Measurements from ENCODE around the gene PLEKHG4B. TPM values are rescaled to one million over a fixed set of nuclear protein-coding genes. Genes with fewer than 3 reads are reported as not detected.

The PLEKHG4B gene
- total and polyA plus RNA-seq, 3 experiments from 2014 or later, result not detected

GRCh38 chr5:188488-189481 lies 96.8 kb downstream of the PLEKHG4B start:
- H3K4me1 ChIP-seq (ENCODE audit: insufficient read depth, low read length), result peaks cover 5% of the 10 kb centered on the region
- Mint-ChIP-seq H3K27ac (peak overlapping the region in 5 of 8 donors; percentile 6 to 83 (median 21)), H3K4me3 (peak overlapping the region in 5 of 7 donors; percentile 42 to 72 (median 57)), H3K9me3 (no peaks in the 10 kb centered on the region), H3K36me3 (no peaks in the 10 kb centered on the region), H3K4me1 (peaks cover 6 to 11% (median 6%) of the 10 kb centered on the region in 3 donors), H3K27me3 (peaks cover 5 to 12% of the 10 kb centered on the region in 2 donors)
- no peak overlapping the region for H3K4me3 ChIP-seq (ENCODE audit: low read length)
- no peaks in the 10 kb centered on the region for H3K9me3 ChIP-seq (ENCODE audit: low read length)
- POLR2A ChIA-PET, result interaction anchor here (0.9 kb wide), 2 partner anchors 29 to 30 kb away, joined by 4 to 5 read pairs; partner anchors contain the start of genes CCDC127 and SDHA
- DNase-seq, result peak; percentile 79 to 90 (median 81)
- peaks cover 5% of the 10 kb centered on the region for H3K27me3 ChIP-seq (ENCODE audit: insufficient read depth, low read length, poor library complexity, severe bottlenecking)
- CTCF ChIA-PET, result interaction anchor here (0.8 to 1.8 kb wide), 14 partner anchors 8 to 242 kb away, joined by 3 to 10 read pairs (median 4); partner anchors contain the start of genes CCDC127, PDCD6 and SDHA
- no peaks in the 10 kb centered on the region for H3K36me3 ChIP-seq (ENCODE audit: insufficient read depth, low read length)
- H3K27ac ChIP-seq (ENCODE audit: low read depth, low read length), result no peak overlapping the region

GRCh38 chr5:189486-189885 lies 97.5 kb downstream of the PLEKHG4B start:
- H3K27ac Mint-ChIP-seq, result no peak overlapping the region

DNA sequence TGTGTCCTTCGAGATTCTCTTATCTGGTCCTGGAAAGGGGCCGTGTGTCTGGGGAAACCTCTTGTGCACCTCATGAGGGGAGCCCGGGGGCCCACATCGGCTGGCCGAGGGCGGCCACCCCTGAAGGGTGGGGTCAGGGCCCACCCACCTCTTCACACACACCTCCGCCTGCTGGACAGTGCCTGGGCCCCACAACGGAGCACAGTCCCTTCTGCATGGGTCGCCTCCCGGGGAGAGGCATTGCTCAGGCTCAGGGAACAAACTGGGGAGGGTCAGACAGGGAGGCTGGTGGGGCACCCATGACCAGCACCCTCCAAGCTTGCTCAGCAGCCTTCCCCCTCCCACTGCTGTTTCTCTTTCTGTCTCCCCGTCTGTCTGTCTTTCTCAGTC lies 98.0 kb downstream of the PLEKHG4B start:
- Mint-ChIP-seq H3K9me3 (no peaks in the 10 kb centered on the region), H3K36me3 (no peaks in the 10 kb centered on the region), H3K4me3 (no peak overlapping the region), H3K4me1 (peaks cover 6 to 11% (median 6%) of the 10 kb centered on the region in 3 donors), H3K27me3 (peaks cover 5 to 12% of the 10 kb centered on the region in 2 donors), H3K27ac (peak overlapping the region in 1 of 8 donors; percentile 42)
- H3K27ac ChIP-seq (ENCODE audit: low read depth, low read length), result no peak overlapping the region
- CTCF ChIA-PET, result no interaction called here
- no peaks in the 10 kb centered on the region for H3K36me3 ChIP-seq (ENCODE audit: insufficient read depth, low read length)
- no peak overlapping the region for H3K4me3 ChIP-seq (ENCODE audit: low read length)
- H3K9me3 ChIP-seq (ENCODE audit: low read length), result no peaks in the 10 kb centered on the region
- H3K27me3 ChIP-seq (ENCODE audit: insufficient read depth, low read length, poor library complexity, severe bottlenecking), result peaks cover 5% of the 10 kb centered on the region
- POLR2A ChIA-PET, result no interaction called here
- peak in 1 of 5 donors; percentile 43 for DNase-seq
- peaks cover 5% of the 10 kb centered on the region for H3K4me1 ChIP-seq (ENCODE audit: insufficient read depth, low read length)

More at GRCh38 chr5:189486-189885, 97.5 kb downstream of the PLEKHG4B start:
- H3K9me3 Mint-ChIP-seq, result no peaks in the 10 kb centered on the region
- H3K36me3 Mint-ChIP-seq, result no peaks in the 10 kb centered on the region
- peak in 1 of 5 donors; percentile 30 for DNase-seq
- ChIA-PET POLR2A (no interaction called here), CTCF (interaction anchor here (1.6 kb wide), 1 partner anchor 56 kb away, joined by 3 read pairs; no protein-coding TSS in a partner anchor)
- Histone ChIP-seq H3K9me3 (ENCODE audit: low read length) (no peaks in the 10 kb centered on the region), H3K27me3 (ENCODE audit: insufficient read depth, low read length, poor library complexity, severe bottlenecking) (peaks cover 5% of the 10 kb centered on the region), H3K4me3 (ENCODE audit: low read length) (no peak overlapping the region), H3K36me3 (ENCODE audit: insufficient read depth, low read length) (no peaks in the 10 kb centered on the region), H3K4me1 (ENCODE audit: insufficient read depth, low read length) (peaks cover 5% of the 10 kb centered on the region), H3K27ac (ENCODE audit: low read depth, low read length) (no peak overlapping the region)
- H3K4me1 Mint-ChIP-seq, result peaks cover 6 to 11% (median 6%) of the 10 kb centered on the region in 3 donors
- no peak overlapping the region for H3K4me3 Mint-ChIP-seq
- H3K27me3 Mint-ChIP-seq, result peaks cover 5 to 12% of the 10 kb centered on the region in 2 donors

- Histone ChIP-seq H3K27me3 (ENCODE audit: insufficient read depth, low read length, poor library complexity, severe bottlenecking) (peaks cover 5% of the 10 kb centered on the region), H3K4me1 (ENCODE audit: insufficient read depth, low read length) (peaks cover 5% of the 10 kb centered on the region), H3K4me3 (ENCODE audit: low read length) (no peak overlapping the region), H3K9me3 (ENCODE audit: low read length) (no peaks in the 10 kb centered on the region), H3K27ac (ENCODE audit: low read depth, low read length) (no peak overlapping the region), H3K36me3 (ENCODE audit: insufficient read depth, low read length) (no peaks in the 10 kb centered on the region)
- Mint-ChIP-seq H3K27ac (peak overlapping the region in 2 of 8 donors; percentile 7 to 42), H3K27me3 (peaks cover 5 to 12% of the 10 kb centered on the region in 2 donors), H3K36me3 (no peaks in the 10 kb centered on the region), H3K4me1 (peaks cover 6 to 11% (median 8%) of the 10 kb centered on the region in 3 donors), H3K4me3 (no peak overlapping the region), H3K9me3 (no peaks in the 10 kb centered on the region)
- peak in 1 of 5 donors; percentile 26 for DNase-seq
- POLR2A ChIA-PET, result interaction anchor here (1.3 kb wide), 1 partner anchor 29 kb away, joined by 4 read pairs; no protein-coding TSS in a partner anchor
- CTCF ChIA-PET, result no interaction called here
These were observed 98.5 kb downstream of the PLEKHG4B start for GRCh38 chr5:190366-191035.

DNA sequence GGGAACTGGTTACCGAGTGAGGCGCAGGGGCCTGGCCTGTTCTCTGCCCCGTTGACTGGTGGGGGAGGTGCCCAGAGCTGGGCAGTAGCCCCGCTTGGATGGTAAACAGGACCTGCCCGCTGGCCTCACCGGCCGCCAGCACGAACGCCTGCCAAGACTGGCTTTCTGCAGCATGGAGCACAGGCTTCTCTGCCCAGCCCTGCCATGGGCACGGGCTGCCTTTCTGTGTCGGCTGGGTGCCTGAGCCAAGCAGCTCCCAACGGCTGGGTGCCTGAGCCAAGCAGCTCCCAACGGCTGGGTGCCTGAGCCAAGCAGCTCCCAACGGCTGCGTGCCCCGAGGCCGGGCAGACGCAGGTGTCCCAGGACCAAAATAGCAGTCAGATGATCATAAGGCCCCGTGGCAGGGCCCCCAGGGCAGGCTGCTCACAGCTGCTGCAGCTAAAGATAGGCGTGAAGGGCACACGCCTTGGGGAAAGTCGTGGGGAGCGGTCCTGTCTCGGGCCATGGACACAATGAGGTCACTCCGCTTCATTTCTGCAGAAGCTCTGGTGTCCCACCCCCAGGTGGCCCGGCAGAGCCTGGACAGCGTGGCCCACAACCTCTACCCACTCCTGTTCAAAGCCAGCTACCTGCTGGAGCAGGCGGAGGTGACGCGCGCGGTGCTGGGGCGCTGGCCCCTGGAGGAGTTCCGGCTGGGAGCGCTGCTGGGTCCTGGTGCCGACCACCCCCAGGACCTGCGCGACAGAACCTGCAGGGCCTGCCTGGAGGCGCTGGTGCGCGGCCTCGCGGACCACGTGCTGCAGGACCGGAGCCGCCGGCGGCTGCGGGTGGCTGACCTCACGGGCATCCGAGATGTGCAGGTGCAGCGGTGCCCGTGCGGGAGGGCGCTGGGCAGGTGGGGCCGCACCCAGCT lies 99.3 kb downstream of the PLEKHG4B start, which contains the start of gene LRRC14B:
LRRC14B (plus strand) TSS at position 460 of the 913 bp plus-strand sequence; CDS start at position 504, 44 bp downstream.
- DNase-seq, result peak in 2 of 5 donors; percentile 20 to 32
- Mint-ChIP-seq H3K27me3 (peaks cover 5 to 12% of the 10 kb centered on the region in 2 donors), H3K27ac (peak within 1 kb of the TSS in 1 of 8 donors; percentile 7), H3K9me3 (no peaks in the 10 kb centered on the region), H3K4me3 (no peak within 1 kb of the TSS), H3K4me1 (peaks cover 6 to 11% (median 8%) of the 10 kb centered on the region in 3 donors), H3K36me3 (no peaks in the 10 kb centered on the region)
- H3K36me3 ChIP-seq (ENCODE audit: insufficient read depth, low read length), result no peaks in the 10 kb centered on the region
- no peaks in the 10 kb centered on the region for H3K9me3 ChIP-seq (ENCODE audit: low read length)
- H3K27me3 ChIP-seq (ENCODE audit: insufficient read depth, low read length, poor library complexity, severe bottlenecking), result peaks cover 5% of the 10 kb centered on the region
- no peak within 1 kb of the TSS for H3K4me3 ChIP-seq (ENCODE audit: low read length)
- POLR2A ChIA-PET, result interaction anchor here (1.3 kb wide), 1 partner anchor 28 kb away, joined by 4 read pairs; no protein-coding TSS in a partner anchor
- H3K27ac ChIP-seq (ENCODE audit: low read depth, low read length), result no peak within 1 kb of the TSS
- peaks cover 5% of the 10 kb centered on the region for H3K4me1 ChIP-seq (ENCODE audit: insufficient read depth, low read length)
- CTCF ChIA-PET, result no interaction called here

DNA sequence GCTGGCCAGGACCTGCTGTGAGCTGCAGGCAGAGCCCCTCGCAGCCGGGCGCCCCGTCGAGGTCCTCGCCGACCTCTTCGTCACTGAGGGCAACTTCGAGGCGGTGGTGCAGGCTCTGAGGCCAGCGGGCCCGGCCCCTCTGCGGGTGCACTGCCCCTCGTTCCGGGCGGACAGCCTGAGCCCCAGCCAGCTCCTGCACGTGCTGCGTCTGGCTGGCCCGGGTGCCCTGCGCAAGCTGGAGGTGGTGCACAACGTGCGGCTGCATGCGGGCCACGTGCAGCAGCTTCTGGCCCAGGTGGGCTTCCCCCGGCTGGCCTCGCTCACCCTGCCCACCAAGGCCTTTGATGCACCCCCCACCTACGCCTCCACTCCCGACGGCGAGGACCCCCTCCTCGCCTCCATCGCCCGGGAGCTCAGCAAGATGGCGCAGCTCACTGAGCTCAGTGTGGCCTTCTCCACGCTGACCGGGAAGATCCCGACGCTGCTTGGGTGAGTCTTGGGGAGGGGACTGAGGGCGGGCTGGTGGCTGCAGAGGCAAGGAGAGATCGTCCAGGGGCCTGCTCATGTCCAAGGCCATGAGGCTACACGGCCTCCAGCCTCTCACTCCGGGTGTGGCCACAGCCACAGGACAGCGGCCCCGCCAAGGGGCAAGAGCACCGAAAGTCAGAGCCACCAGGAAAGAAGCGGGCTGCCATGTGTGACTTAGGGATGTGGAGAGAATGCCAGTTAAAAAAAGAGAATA lies 100.2 kb downstream of the PLEKHG4B start:
- Mint-ChIP-seq H3K4me3 (peak overlapping the region in 1 of 7 donors; percentile 4), H3K27ac (no peak overlapping the region), H3K9me3 (no peaks in the 10 kb centered on the region), H3K4me1 (peaks cover 6 to 11% (median 8%) of the 10 kb centered on the region in 3 donors), H3K27me3 (peaks cover 5 to 12% of the 10 kb centered on the region in 2 donors), H3K36me3 (no peaks in the 10 kb centered on the region)
- Histone ChIP-seq H3K4me3 (ENCODE audit: low read length) (no peak overlapping the region), H3K27me3 (ENCODE audit: insufficient read depth, low read length, poor library complexity, severe bottlenecking) (peaks cover 5% of the 10 kb centered on the region), H3K27ac (ENCODE audit: low read depth, low read length) (no peak overlapping the region), H3K36me3 (ENCODE audit: insufficient read depth, low read length) (no peaks in the 10 kb centered on the region), H3K9me3 (ENCODE audit: low read length) (no peaks in the 10 kb centered on the region), H3K4me1 (ENCODE audit: insufficient read depth, low read length) (peaks cover 5% of the 10 kb centered on the region)
- peak in 1 of 5 donors; percentile 35 for DNase-seq
- ChIA-PET POLR2A (interaction anchor here (1.3 kb wide), 1 partner anchor 28 kb away, joined by 4 read pairs; no protein-coding TSS in a partner anchor), CTCF (no interaction called here)

DNA sequence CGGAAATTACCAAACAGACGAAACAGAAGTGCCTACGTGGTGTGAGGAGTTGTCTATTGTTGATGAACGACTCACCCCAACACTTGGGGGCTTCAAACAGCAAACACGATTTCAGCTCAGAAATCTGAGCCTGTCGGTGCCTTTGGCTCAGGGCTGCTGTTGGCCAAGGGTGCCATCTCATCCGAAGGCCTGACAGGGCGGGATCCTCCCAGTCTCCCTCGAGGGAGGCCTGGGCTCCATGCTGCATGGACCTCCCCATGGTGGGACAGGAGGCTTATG lies 100.7 kb downstream of the PLEKHG4B start:
- H3K27me3 ChIP-seq (ENCODE audit: insufficient read depth, low read length, poor library complexity, severe bottlenecking), result peaks cover 5% of the 10 kb centered on the region

More for the DNA sequence above, 100.7 kb downstream of the PLEKHG4B start:
- H3K4me1 Mint-ChIP-seq, result peaks cover 6 to 11% (median 8%) of the 10 kb centered on the region in 3 donors
- DNase-seq, result no peak
- H3K4me3 ChIP-seq (ENCODE audit: low read length), result no peak overlapping the region
- H3K9me3 ChIP-seq (ENCODE audit: low read length), result no peaks in the 10 kb centered on the region
- H3K4me3 Mint-ChIP-seq, result peak overlapping the region in 1 of 7 donors; percentile 4
- H3K27me3 Mint-ChIP-seq, result peaks cover 3 to 12% of the 10 kb centered on the region in 2 donors
- no peaks in the 10 kb centered on the region for H3K9me3 Mint-ChIP-seq
- H3K36me3 Mint-ChIP-seq, result no peaks in the 10 kb centered on the region
- POLR2A ChIA-PET, result no interaction called here
- H3K36me3 ChIP-seq (ENCODE audit: insufficient read depth, low read length), result no peaks in the 10 kb centered on the region
- peaks cover 5% of the 10 kb centered on the region for H3K4me1 ChIP-seq (ENCODE audit: insufficient read depth, low read length)
- no peak overlapping the region for H3K27ac Mint-ChIP-seq
- H3K27ac ChIP-seq (ENCODE audit: low read depth, low read length), result no peak overlapping the region
- CTCF ChIA-PET, result no interaction called here

All from CD8-positive, alpha-beta memory T cell (primary cell).